ENCODE data around the gene MAN2A2.

DNA sequence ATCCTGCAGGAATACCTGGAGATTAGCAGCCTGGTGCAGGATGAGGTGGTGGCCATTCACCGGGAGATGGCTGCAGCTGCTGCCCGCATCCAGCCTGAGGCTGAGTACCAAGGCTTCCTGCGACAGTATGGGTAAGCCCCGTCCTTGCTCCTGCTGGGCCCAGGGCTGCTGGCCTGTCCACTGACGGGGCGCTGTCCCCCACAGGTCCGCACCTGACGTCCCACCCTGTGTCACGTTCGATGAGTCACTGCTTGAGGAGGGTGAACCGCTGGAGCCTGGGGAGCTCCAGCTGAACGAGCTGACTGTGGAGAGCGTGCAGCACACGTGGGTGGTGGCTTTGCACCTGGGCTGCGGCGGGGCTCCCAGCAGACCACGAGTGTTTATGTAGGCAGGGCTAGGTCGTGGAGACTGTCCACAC lies 13.8 kb upstream of the MAN2A2 start:
- TF ChIP-seq POLR2AphosphoS5 (IDR thresholded peaks at IDR 0.05) (no peak), CTCF (IDR thresholded peaks at IDR 0.05) (no peak), POLR2A (IDR thresholded peaks at IDR 0.05; ENCODE audit: low read depth) (no peak), EP300 (IDR thresholded peaks at IDR 0.05) (no peak)

All from esophagus muscularis mucosa (tissue), 4 donors.